SH-SY5Y (cell line): ENCODE results near the gene DTNBP1.
A peak's percentile ranks its signal among the peaks of the same experiment; 100 is the strongest.

Experiments used
- GATA2 ChIP-seq: IDR thresholded peaks from 2 replicates; pipeline ENCODE4 v1.6.1; 2011; ENCODE audit warnings: mild to moderate bottlenecking, low read depth, low read length
- GATA3 ChIP-seq: IDR thresholded peaks from 2 replicates; pipeline ENCODE4 v1.6.1; 2011; ENCODE audit warnings: low read depth, mild to moderate bottlenecking, low read length, moderate library complexity

Gene DTNBP1

GRCh38 chr6:15621203-15622044 lies 41.4 kb downstream of the DTNBP1 start:
- peak; percentile 96 for TF ChIP-seq GATA3
- TF ChIP-seq GATA2, result peak; percentile 93

GRCh38 chr6:15620611-15621010 lies 42.2 kb downstream of the DTNBP1 start:
- no peak for TF ChIP-seq GATA2
- no peak for TF ChIP-seq GATA3

GRCh38 chr6:15619330-15619729 lies 43.5 kb downstream of the DTNBP1 start:
- TF ChIP-seq GATA2, result no peak

- no peak for TF ChIP-seq GATA3
- TF ChIP-seq GATA2, result no peak
These were observed 44.1 kb downstream of the DTNBP1 start for GRCh38 chr6:15618685-15619084.

GRCh38 chr6:15616261-15616660 lies 46.6 kb downstream of the DTNBP1 start:
- no peak for TF ChIP-seq GATA2
- no peak for TF ChIP-seq GATA3

- TF ChIP-seq GATA3, result no peak
- no peak for TF ChIP-seq GATA2
These were observed 47.0 kb downstream of the DTNBP1 start for GRCh38 chr6:15615802-15616201.

- TF ChIP-seq GATA2 (no peak), GATA3 (no peak)
These were observed 48.6 kb downstream of the DTNBP1 start for GRCh38 chr6:15614277-15614676.

GRCh38 chr6:15608396-15608795 lies 54.4 kb downstream of the DTNBP1 start:
- TF ChIP-seq GATA2 (no peak), GATA3 (no peak)

GRCh38 chr6:15607603-15608002 lies 55.2 kb downstream of the DTNBP1 start:
- TF ChIP-seq GATA2 (no peak), GATA3 (no peak)

GRCh38 chr6:15606347-15606746 lies 56.5 kb downstream of the DTNBP1 start:
- TF ChIP-seq GATA2 (no peak), GATA3 (no peak)

GRCh38 chr6:15604843-15605242 lies 58.0 kb downstream of the DTNBP1 start:
- TF ChIP-seq GATA2 (no peak), GATA3 (no peak)

GRCh38 chr6:15602154-15602553 lies 60.7 kb downstream of the DTNBP1 start:
- TF ChIP-seq GATA2 (no peak), GATA3 (no peak)

GRCh38 chr6:15598273-15598798 lies 64.5 kb downstream of the DTNBP1 start:
- TF ChIP-seq GATA2, result no peak

GRCh38 chr6:15596186-15596896 lies 66.5 kb downstream of the DTNBP1 start:
- TF ChIP-seq GATA2 (no peak), GATA3 (no peak)

- no peak for TF ChIP-seq GATA2
- TF ChIP-seq GATA3, result no peak
These were observed 67.2 kb downstream of the DTNBP1 start for GRCh38 chr6:15595461-15596173.
